Measurements from ENCODE around the gene VIT.
A peak's percentile ranks its signal among the peaks of the same experiment; 100 is the strongest.
"Not testable (repeated sequence)": the region's sequence is repeated elsewhere in the genome, so short reads cannot be mapped to it uniquely, and the experiment has no call there.

VIT gene

GRCh38 chr2:36678856-36679255, 17.7 kb upstream of the VIT start:
- FAIRE-seq: no peak

DNA sequence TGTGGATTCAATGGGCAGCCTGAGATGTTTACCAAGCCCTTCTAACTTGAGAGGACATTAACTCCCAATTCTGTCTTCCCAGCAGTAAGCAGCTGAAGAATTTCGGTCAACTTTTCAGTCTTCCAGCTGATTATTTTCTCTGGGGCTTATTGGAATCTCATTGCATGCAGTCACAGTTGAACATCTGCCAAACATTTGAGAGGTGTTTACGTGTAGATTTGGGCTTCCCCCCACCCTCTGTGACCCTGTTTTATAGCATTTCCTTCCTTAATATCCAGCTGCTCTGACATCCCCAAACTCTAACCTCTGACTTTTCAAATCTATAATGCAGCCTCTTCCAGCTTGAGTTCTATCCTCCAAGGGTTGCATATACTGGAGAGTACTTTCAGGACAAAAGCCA, 16.5 kb upstream of the VIT start:
- FAIRE-seq: no peak

GRCh38 chr2:36682562-36682961, 13.9 kb upstream of the VIT start:
- no peak for FAIRE-seq

DNA sequence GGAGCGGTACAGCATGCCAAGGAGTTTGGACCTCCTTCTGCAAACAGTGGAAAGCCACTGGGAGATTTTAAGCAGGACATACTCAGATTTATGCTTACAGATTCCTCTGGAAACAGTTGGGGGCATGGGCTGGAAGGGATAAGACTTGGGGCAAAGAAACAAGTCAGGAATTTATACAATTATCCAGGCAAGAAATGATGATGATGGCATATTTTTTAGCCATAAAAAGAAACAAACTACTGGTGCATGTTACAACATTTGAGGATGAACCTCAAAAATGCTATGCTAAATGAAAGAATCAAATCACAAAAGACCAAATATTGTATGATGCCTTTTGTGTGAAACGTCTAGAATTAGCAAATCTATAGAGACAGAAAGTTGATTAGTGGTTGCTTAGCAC, 13.5 kb upstream of the VIT start:
- no peak for FAIRE-seq

DNA sequence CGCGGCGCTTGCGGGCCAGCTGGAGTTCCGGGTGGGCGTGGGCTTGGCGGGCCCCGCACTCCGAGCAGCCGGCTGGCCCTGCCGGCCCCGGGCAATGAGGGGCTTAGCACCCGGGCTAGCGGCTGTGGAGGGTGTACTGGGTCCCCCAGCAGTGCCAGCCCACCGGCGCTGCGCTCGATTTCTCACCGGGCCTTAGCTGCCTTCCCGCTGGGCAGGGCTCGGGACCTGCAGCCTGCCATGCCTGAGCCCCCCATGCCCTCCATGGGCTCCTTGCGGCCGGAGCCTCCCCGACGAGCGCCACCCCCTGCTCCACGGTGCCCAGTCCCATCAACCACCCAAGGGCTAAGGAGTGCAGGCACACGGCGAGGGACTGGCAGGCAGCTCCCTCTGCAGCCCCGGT, 8.2 kb upstream of the VIT start:
- FAIRE-seq: not testable (repeated sequence)

- not testable (repeated sequence) for FAIRE-seq
Measured at GRCh38 chr2:36689013-36689412, 7.5 kb upstream of the VIT start.

- FAIRE-seq: no peak
Measured at GRCh38 chr2:36692121-36692520, 4.4 kb upstream of the VIT start.

DNA sequence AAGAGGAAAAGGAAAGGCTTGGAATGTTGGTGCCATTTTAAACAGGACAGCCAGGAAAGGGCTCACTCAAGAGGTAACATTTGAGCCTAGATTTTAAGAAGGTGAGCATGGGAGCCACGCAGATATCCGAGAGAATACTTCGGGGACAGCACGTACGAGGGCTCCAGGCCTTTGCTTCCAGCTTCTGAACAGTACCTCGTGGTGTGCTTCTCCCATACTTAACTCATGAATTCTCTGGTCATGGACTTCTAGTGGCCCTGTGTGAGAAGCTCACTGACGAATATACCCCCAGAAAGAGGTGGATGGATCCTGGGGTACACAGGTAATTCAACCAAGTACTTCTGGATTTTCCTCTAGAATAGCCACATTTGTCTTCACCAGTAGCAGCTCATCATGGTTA, 2.7 kb upstream of the VIT start:
- FAIRE-seq: no peak

GRCh38 chr2:36695746-36696415, 626 bp upstream of the VIT start:
- FAIRE-seq: peak; percentile 31

GRCh38 chr2:36697424-36698066, 1.0 kb downstream of the VIT start:
- FAIRE-seq: no peak

DNA sequence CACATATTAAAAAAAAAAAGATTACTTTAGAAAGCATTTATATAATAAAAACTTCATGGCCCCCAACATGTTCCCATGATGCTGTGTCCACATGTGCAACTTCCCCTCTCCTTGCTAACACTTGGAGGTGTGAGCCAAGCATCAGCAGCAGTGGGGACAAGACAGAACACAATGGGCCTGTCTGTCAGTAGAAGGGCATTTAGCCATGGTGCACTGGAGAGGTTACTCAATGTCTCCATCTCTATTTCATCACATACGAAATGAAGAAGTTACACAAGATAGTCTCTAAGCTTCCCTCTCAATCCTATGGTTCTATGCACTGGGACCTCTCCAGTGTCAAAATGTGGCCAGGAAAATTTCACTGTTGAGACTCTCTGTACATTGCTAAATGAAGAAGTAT, 2.5 kb downstream of the VIT start:
- FAIRE-seq: no peak

GRCh38 chr2:36700311-36700710, 3.8 kb downstream of the VIT start:
- no peak for FAIRE-seq

DNA sequence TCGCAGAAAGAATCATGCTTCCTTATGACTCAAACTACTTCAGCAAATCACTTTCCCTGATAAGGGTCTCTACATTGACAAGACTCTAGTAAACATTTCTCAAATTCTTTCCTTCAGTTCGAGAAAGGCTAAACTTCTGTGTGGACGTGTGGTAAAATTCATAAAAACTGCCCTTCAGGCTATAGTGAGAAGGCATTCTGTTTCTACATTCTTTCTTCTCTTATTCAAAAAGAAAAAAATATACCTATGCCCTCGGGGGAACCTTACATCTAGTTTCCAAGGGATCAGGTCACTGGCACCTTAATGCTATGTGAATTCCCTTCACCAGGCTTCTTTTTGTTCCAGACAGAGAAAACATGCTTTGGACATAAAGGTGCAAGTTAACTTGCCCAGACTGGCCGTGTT, 4.9 kb downstream of the VIT start:
- FAIRE-seq: no peak

GRCh38 chr2:36701918-36702317, 5.4 kb downstream of the VIT start:
- no peak for FAIRE-seq

DNA sequence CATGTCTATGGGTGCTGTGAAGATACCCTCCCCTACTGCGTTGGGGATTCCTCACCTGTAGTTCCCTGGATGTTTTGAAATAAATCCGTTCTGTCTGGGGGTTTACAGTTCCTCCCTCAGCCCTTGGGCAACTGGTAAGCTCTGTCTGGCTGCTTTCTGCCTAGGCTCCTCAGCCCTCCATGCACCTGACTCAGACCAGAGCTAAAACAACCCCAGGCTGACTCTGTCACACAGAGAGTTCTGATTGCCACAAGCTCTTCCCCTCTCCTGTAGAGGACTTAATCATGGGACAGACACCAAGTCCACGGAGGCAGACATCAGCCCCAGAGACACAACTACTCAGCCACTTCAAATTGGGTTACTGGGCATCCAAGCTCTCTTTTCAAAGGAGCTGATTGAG, 6.3 kb downstream of the VIT start:
- no peak for FAIRE-seq

GRCh38 chr2:36704475-36705150, 8.1 kb downstream of the VIT start:
- no peak for FAIRE-seq

DNA sequence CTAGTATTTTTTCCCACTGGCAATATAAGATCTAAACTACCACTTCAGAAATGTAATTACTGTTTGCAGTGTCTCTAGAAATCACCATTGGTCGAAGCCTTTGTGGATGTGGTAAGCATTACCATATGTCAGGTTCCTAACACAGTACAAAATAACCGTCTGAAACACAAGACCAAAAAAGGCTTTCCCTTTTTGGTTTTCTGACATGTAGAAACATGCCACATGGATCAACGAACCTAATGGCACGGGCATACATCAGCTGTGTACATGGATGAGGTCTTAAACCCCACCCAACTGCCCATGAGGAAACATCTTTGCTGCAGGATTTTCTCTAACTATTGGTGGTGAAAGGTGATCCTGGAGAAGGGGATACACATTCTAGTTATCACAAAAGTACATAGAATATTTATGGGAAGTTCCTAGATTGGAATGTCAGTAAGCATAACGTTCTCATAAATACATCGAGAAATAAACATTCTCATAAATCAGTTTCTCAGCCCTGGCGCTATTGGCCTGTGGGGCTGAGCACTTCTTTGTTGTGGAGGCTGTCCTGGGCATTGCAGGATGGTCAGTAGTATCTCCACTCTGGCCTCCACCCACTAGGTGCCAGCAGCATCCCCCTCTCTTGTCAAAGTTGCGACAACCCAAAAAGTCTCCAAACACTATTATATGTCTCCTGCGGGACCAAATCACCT, 9.0 kb downstream of the VIT start:
- FAIRE-seq: no peak

DNA sequence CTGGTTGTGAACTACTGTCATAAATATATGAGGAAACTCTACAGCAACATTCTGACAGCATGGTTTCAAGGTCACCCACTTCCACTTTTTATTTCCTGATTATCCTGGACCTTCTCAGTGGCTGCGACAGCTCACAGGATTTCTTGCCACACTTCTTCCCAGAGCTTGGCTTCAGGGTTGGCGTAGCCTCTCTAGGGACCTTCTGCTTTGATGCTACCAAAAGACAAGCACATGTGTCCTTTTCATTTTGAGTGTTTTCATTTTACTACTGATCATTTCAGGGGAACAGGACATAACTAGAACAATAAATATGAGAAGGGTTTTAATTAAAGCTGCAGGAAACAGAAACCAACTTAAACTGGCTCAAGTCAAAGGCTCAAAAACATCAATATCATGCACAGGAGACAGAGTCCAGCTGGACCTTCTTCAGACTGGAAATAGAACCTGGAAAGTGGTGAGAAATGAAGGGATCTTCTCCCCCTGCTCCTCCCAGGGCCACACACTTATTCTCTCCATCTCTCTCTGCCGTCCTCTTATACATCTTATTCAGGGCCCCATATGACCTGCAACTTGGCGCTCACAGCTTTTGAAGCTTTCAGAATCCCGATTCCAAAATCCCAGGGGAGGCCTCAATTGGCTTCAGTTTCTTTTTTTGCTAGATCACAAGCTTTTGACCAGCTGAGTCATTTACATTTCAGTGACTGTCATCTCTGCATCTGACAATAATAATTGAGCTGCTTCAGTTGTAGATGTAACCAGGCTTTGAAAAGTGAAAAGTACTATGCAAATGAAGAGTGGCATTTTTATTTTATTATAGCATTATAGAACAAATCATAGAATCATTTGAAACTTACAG, 9.7 kb downstream of the VIT start:
- no peak for FAIRE-seq

DNA sequence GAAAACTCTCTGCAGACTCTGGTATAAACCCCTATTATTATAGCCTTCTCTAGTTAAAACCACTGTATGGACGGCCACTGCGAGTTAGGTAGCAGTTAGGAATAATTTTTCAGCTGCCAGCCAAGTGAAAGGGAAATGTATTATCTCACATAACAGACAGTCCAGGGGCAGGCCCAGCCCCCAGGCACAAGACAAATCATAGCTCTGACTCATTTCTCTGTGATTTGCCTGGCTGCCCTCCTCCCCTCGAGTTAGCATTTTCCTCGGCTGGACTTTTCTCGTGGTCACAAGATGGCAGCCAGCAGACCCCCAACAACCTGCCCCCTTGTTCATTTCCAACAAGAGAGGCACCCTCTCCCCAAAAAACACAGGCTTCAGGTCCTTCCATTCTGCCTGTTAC, 10.5 kb downstream of the VIT start:
- FAIRE-seq: no peak

DNA sequence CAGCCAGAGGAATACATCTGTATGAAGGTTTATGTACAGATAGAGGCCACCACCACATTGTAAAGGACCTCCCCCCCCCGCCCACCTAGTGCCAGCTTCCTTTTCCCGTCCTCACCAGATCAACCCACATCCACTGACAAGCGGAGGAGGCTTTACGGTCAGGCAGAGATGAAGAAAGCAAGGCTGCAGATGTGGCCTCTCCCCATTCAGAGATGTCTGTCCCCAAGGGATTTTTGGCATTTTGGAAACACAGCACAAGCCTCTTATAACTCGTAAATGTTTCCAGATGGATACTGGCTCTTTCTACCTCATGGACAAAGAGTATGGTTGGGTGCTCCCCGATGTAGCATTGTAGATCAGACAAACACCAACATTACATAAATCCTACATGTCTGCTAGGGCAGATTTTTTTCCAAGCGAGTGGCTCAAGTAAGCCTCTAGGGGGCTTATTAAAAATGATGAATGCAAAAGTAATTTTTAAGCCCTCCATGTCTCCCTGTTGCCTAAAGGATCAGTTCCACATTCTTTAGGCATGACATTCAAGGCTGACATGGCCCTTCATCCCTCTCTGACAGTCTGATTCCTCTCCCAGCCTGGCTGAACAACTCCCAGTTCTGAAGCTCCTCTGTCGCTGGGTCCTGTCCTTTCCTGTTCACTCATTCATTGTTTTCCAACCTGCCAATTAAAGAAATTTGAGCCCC, 11.7 kb downstream of the VIT start:
- FAIRE-seq: no peak

- FAIRE-seq: no peak
Measured at GRCh38 chr2:36710858-36711515, 14.5 kb downstream of the VIT start.

Data from G401.6 (cell line).